Activated CD8-positive, alpha-beta memory T cell treated with anti-CD3 and anti-CD28 coated beads for 4 hours (primary cell): ENCODE measurements around the gene AGK.

Experiments
- DNase-seq, 2 donors: peaks; one replicate each; pipeline ENCODE4 v3.0.0-alpha.2; 2020; ENCODE audit warnings: low read depth in 2 of 2

The AGK gene

GRCh38 chr7:141704741-141705140, 153.5 kb downstream of the AGK start:
- DNase-seq: no peak
